Body of pancreas (tissue), 4 donors: ENCODE data around the gene NPHP1. TPM values are rescaled to one million over a fixed set of nuclear protein-coding genes. Genes with fewer than 3 reads are reported as not detected.
"Not testable (repeated sequence)": the region's sequence is repeated elsewhere in the genome, so short reads cannot be mapped to it uniquely, and the experiment has no call there.

Experiments
- ATAC-seq: fragments of 150-250 bp; one replicate; pipeline ENCODE4 v1.9.1; 2016
- DNase-seq, 4 donors: peaks; one replicate each; pipeline ENCODE4 v3.0.0-alpha.2; 2019
- H3K27ac ChIP-seq, 4 donors: fragments of 200-600 bp; sonication (generic); 1 replicate in 3 of 4; 2 replicates in 1 of 4; pipeline versions ENCODE4 v1.5.1 to v1.6.1; 2016 to 2019; ENCODE audit warnings: mild to moderate bottlenecking in 1 of 4, mixed read lengths in 1 of 4, moderate library complexity in 1 of 4
- H3K27me3 ChIP-seq, 2 donors: fragments of 200-600 bp; sonication (generic); one replicate each; pipeline ENCODE4 v1.6.0; 2016; ENCODE audit warnings: mild to moderate bottlenecking in 1 of 2
- H3K36me3 ChIP-seq, 2 donors: fragments of 200-600 bp; sonication (generic); replicated peaks in 1 of 2; 2 replicates each; pipeline ENCODE4 v1.5.1; 2016; ENCODE audit warnings: low read depth in 2 of 2; ENCODE audit not compliant: insufficient read depth in 1 of 2
- H3K4me1 ChIP-seq: fragments of 200-600 bp; sonication (generic); one replicate; pipeline ENCODE4 v1.6.0; 2016
- H3K4me3 ChIP-seq, 2 donors: fragments of 200-600 bp; sonication (generic); 1 replicate in 1 of 2; 2 replicates in 1 of 2; pipeline ENCODE4 v1.5.1; 2016 to 2019
- H3K9me3 ChIP-seq, 3 donors: fragments of 200-600 bp; sonication (generic); 1 replicate in 2 of 3; 2 replicates in 1 of 3; pipeline ENCODE4 v1.5.1; 2016
- WGBS, 2 donors: methylation state at CpG; one replicate each; pipeline ENCODE4 v1.1.5; 2017; 5-methylcytosine and 5-hydroxymethylcytosine counted together
- intact Hi-C: fragments of 100-400 bp; cut with DNase I; formaldehyde crosslinking; loops from one replicate; pipeline ENCODE4 v1.15.1; 2023
- microRNA-seq, 2 donors: library from miRNA; unstranded; fragments of <30 nt; microRNA quantifications; one replicate each; pipeline ENCODE4, GENCODE V29; 2016; ENCODE audit warnings: borderline number of aligned reads in 2 of 2, borderline replicate concordance in 2 of 2
- small RNA-seq: library from RNA; depleted of rRNA; stranded (forward); fragments of <200 nt; gene quantifications from one replicate; pipeline ENCODE3, GENCODE V24; 2016
- total RNA-seq, 2 donors: library from RNA; depleted of rRNA; stranded (reverse); fragments of >200 nt; gene quantifications; one replicate each; pipeline ENCODE4 v1.1.0, GENCODE V29; 2016

The NPHP1 gene
- total RNA-seq, 2 donors from 2014 or later: 1.3 to 3.6 TPM

DNA sequence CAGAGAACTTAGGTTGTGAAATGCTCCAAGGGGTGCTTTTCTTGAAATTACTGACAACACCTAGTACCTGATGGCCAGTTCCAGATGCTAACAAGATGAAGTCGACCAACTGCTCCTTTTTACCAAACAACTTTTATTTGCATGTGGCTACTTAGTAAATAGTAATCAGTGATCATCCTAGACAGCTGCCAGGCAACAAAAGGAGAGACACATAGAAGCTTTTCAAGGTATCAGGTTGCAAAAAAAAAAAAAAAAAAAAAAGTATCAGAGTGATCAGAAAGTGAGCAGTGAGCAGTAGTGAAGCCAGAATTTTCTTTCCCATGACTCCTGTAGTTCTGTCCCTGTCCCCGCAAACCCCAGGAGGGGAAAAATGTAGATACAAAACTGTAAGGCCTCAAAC, 121.1 kb downstream of the NPHP1 start:
- ATAC-seq, DNase-seq, intact Hi-C loops, H3K36me3 ChIP-seq, H3K4me1 ChIP-seq, H3K4me3 ChIP-seq, H3K9me3 ChIP-seq, H3K27ac ChIP-seq, H3K27me3 ChIP-seq: not testable (repeated sequence)
- no CpG with 5 or more reads among the region's 2 CpGs for WGBS, 2 donors

DNA sequence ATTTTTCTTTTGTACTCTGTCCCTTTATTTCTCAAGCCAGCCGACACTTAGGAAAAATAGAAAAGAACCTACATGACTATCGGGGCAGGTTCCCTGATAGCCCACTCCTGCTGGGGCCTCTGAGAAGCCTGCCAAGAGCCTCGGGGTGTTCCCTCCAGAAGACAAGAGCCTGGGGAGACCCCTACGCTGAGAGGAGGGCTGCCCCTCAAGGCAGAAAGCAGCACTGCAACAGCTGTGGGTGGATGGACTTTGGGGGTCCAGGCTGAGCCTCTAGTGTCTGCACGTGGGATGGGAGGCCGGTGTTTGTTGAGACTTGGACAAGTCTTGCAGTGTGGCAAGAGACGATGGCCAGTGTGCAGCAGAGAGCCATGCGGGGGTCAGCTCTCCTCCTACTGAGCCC, 121.7 kb downstream of the NPHP1 start:
- intact Hi-C loops, ATAC-seq, H3K36me3 ChIP-seq, H3K4me3 ChIP-seq, H3K4me1 ChIP-seq, DNase-seq, H3K27me3 ChIP-seq, H3K9me3 ChIP-seq, H3K27ac ChIP-seq: not testable (repeated sequence)
- WGBS, 2 donors: no CpG with 5 or more reads among the region's 8 CpGs

DNA sequence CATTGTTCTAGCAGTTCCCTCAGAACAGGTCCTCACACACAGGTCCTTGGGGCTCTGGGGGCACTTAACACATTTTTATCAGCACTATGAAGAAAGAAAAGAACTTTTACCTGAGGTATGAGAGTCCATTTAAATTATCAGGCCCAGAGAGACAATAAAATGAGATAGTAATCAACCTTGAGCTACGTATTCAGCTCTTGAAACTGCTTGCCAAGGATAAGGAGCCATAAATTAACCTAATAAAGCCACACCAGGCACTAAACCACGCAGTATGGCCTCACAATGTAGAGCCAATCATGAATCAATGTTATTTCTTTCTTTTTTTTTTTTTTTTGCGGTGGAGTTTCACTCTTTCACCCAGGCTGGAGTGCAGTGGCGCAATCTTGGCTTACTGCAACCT, 126.7 kb downstream of the NPHP1 start:
- H3K27ac ChIP-seq, H3K4me3 ChIP-seq, H3K9me3 ChIP-seq, DNase-seq, intact Hi-C loops, H3K36me3 ChIP-seq, H3K4me1 ChIP-seq, ATAC-seq, H3K27me3 ChIP-seq: not testable (repeated sequence)
- 60% methylated on average over 1 of the region's 4 CpGs; no CpG with 5 or more reads in 1 of the 2 donors for WGBS, 2 donors

DNA sequence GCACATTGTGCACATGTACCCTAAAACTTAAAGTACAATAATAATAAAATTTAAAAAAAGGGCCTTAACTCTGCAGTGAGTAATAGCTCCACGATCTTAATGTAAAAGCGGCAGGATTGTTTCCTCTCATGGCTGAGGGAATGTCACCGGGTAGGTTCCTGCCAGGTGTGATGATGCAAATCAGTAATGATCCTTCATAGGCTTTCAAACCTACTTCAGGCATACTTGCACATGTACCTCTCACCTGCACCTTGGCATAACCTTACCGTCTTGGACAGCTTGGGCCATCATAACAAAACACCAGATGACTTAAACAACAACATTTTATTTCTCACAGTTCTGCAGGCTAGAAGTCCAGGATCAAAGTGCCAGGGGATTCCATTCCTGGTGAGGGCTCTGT, 128.9 kb downstream of the NPHP1 start:
- H3K27me3 ChIP-seq, DNase-seq, H3K36me3 ChIP-seq, H3K27ac ChIP-seq, H3K4me1 ChIP-seq, ATAC-seq, H3K9me3 ChIP-seq, H3K4me3 ChIP-seq, intact Hi-C loops: not testable (repeated sequence)
- WGBS, 2 donors: no CpG with 5 or more reads among the region's 4 CpGs

Small RNAs within 50 kb of the gene (microRNA-seq; reads per million reads assigned to microRNA genes)
- gene MIR4436B1: 0 reads per million in 2 donors

Small RNAs within 50 kb of the gene (small RNA-seq; reads per million reads assigned to genes)
- not detected for gene MIR4436B1

Other genes with a start within 250 kb of the NPHP1 start
- 10 to 100 TPM in 1 of 2 donors, 1 to 10 TPM in 1; 6.6 to 10.4 TPM for gene MALL, start 89.2 kb downstream of the NPHP1 start, total RNA-seq
- gene MTLN, start 7.5 kb upstream of the NPHP1 start, total RNA-seq: 100 to 1,000 TPM in 1 of 2 donors, 10 to 100 TPM in 1; 28.3 to 121 TPM